ENCODE measurements around the gene ANXA2R.

The ANXA2R gene

DNA sequence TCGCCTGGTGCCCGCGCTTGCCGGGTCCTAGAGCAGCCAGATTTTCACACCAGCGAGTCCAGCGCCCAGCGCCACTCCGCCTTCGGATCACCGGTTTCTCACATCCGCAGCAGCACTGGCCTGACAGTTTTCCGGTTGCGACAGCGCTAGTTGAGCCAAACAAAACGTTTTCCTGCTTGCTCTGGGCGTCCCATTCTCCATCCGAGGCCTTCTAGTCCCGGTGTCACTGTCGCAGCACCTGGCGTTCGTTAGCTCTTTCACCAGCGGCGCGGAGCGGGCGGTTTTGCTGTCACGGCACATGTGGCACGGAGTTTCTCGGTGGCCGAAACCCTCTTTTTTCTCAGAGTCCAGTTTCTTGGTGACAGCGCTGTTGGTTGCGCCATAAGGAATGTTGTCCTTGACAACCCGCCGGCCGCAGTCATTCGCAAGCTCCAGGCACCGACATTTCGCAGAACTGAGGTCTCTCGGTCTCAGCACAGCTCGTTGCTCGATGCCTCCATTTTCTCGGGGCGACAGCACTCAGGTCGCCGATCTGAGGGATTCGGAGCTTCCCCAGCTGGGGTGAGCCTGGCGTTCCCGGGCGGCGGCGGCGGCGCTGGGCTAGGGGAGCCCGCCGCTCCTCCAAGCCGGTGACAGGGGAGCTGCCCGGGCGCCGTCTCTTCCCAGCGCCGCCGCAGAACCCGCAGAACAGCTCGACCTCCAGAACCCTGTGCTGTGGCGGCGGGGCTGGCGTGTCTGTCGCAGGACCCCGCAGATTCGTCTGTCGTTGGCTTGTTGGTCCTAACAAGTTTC is 47.8 kb downstream of the ANXA2R start:
- no peaks in the 10 kb centered on the region for H3K9me3 Mint-ChIP-seq
- H3K4me3 Mint-ChIP-seq = peak overlapping the region; percentile 100
- peaks cover 41% of the 10 kb centered on the region for H3K4me1 Mint-ChIP-seq (ENCODE audit: low read depth)
- intact Hi-C loops (cut with micrococcal nuclease) = loop anchor here (5.0 kb wide), 3 partner anchors 80 to 490 kb away; partner anchors contain the start of genes HMGCS1 and TMEM267
- H3K27ac Mint-ChIP-seq = peak overlapping the region; percentile 100
- H3K27me3 Mint-ChIP-seq = no peaks in the 10 kb centered on the region
- H3K36me3 Mint-ChIP-seq (ENCODE audit: low read depth) = peaks cover 25% of the 10 kb centered on the region

GRCh38 chr5:42991404-42992087 is 48.6 kb downstream of the ANXA2R start:
- H3K4me1 Mint-ChIP-seq (ENCODE audit: low read depth) = peaks cover 41% of the 10 kb centered on the region
- peaks cover 26% of the 10 kb centered on the region for H3K36me3 Mint-ChIP-seq (ENCODE audit: low read depth)
- H3K4me3 Mint-ChIP-seq = peak overlapping the region; percentile 100
- peak overlapping the region; percentile 100 for H3K27ac Mint-ChIP-seq
- H3K9me3 Mint-ChIP-seq = no peaks in the 10 kb centered on the region
- H3K27me3 Mint-ChIP-seq = no peaks in the 10 kb centered on the region
- intact Hi-C loops (cut with micrococcal nuclease) = loop anchor here (1.0 to 5.0 kb wide), 4 partner anchors 41 to 491 kb away; partner anchors contain the start of genes HMGCS1 and TMEM267

DNA sequence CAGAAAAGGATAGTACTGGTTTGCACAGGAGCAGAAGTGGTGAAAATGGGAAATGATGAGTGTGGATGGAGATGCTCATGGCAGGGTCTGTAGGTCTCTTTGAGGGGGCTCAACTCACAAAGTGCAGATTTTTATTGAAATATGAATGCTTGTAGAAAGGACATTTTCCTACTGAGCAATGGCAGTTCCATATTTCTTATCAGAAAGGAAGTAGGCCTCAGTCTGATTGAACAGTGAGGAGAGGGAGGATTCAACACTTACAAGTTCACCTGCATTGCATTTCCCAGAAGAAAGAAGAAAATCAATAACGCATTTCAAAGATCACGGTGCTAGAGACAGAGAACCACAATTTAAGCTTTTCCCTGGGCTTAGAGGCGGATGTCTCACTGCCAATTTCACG is 49.2 kb downstream of the ANXA2R start:
- H3K4me3 Mint-ChIP-seq = peak overlapping the region; percentile 100
- H3K4me1 Mint-ChIP-seq (ENCODE audit: low read depth) = peaks cover 43% of the 10 kb centered on the region
- H3K27ac Mint-ChIP-seq = peak overlapping the region; percentile 100
- peaks cover 26% of the 10 kb centered on the region for H3K36me3 Mint-ChIP-seq (ENCODE audit: low read depth)
- intact Hi-C loops (cut with micrococcal nuclease) = loop anchor here (1.0 to 5.0 kb wide), 4 partner anchors 41 to 491 kb away; partner anchors contain the start of genes HMGCS1 and TMEM267
- H3K9me3 Mint-ChIP-seq = peaks cover 5% of the 10 kb centered on the region
- H3K27me3 Mint-ChIP-seq = no peaks in the 10 kb centered on the region
